ENCODE data around the gene VSIR.

Gene VSIR

DNA sequence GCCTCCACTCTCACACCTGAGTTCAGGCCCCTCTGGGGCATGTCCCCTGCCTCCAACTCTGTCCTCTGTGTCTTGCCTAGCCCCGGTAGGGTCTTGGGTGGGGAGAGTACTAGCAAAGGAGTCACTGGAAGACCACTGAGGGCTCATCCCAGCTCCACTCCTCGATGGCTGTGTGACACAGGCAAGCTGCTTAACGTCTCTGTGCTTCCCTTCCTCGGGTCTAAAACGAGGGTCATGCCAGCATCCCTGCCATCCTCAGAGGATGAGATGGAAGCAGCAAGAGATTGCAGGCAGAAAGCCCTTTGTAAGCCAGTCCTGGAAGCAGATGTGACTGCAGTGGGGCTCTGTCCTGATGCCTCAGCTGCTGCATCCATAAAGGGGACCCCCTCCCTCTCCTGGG, 38.5 kb downstream of the VSIR start:
- no peak for TF ChIP-seq CTCF (IDR thresholded peaks at IDR 0.05; ENCODE audit: control extremely low read depth, extremely low read depth, low read depth, missing control alignments)
- CTCF ChIA-PET, result interaction anchor here (0.9 to 1.4 kb wide), 2 partner anchors 9 to 38 kb away, joined by 3 read pairs; no protein-coding TSS in a partner anchor
- POLR2A ChIA-PET, result no interaction called here
- DNase-seq (ENCODE audit: extremely low spot score), result no peak

DNA sequence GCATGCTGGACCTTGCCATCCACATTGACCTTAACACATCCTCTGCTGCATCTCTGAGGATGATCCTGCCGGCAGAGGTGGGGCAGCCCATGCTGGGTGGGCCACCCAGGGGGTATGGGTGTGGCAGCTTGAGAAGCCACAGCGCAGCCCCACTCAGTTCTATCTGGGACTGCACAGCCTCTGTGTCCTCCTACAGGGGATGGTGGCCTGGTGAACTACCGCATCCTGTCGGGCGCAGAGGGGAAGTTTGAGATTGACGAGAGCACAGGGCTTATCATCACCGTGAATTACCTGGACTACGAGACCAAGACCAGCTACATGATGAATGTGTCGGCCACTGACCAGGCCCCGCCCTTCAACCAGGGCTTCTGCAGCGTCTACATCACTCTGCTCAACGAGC, 41.5 kb downstream of the VSIR start:
- ChIA-PET POLR2A (no interaction called here), CTCF (interaction anchor here (1.0 to 4.9 kb wide), 8 partner anchors 10 to 165 kb away, joined by 3 to 29 read pairs (median 6); partner anchors contain the start of gene VSIR)
- DNase-seq (ENCODE audit: extremely low spot score), result no peak
- no peak for TF ChIP-seq CTCF (IDR thresholded peaks at IDR 0.05; ENCODE audit: control extremely low read depth, extremely low read depth, low read depth, missing control alignments)

- POLR2A ChIA-PET, result no interaction called here
- CTCF ChIA-PET, result interaction anchor here (1.1 to 6.1 kb wide), 7 partner anchors 13 to 47 kb away, joined by 3 to 37 read pairs (median 11); partner anchors contain the start of gene VSIR
- TF ChIP-seq CTCF (IDR thresholded peaks at IDR 0.05; ENCODE audit: control extremely low read depth, extremely low read depth, low read depth, missing control alignments), result no peak
- DNase-seq (ENCODE audit: extremely low spot score), result no peak
Observed at GRCh38 chr10:71729161-71729636, 44.1 kb downstream of the VSIR start.

- POLR2A ChIA-PET, result interaction anchor here (0.6 kb wide), 1 partner anchor 21 kb away, joined by 5 read pairs; no protein-coding TSS in a partner anchor
Observed at GRCh38 chr10:71727738-71728737, 45.3 kb downstream of the VSIR start.

GRCh38 chr10:71727105-71727737, 46.1 kb downstream of the VSIR start:
- ChIA-PET CTCF (interaction anchor here (0.8 to 6.1 kb wide), 9 partner anchors 11 to 46 kb away, joined by 3 to 37 read pairs (median 4); partner anchors contain the start of gene VSIR), POLR2A (no interaction called here)
- no peak for TF ChIP-seq CTCF (IDR thresholded peaks at IDR 0.05; ENCODE audit: control extremely low read depth, extremely low read depth, low read depth, missing control alignments)
- DNase-seq (ENCODE audit: extremely low spot score), result peak; percentile 71

More at GRCh38 chr10:71727738-71728737, 45.3 kb downstream of the VSIR start:
- peak; percentile 77 for DNase-seq (ENCODE audit: extremely low spot score)
- CTCF ChIA-PET, result interaction anchor here (0.8 to 6.1 kb wide), 13 partner anchors 10 to 48 kb away, joined by 3 to 37 read pairs (median 4); partner anchors contain the start of gene VSIR
- no peak for TF ChIP-seq CTCF (IDR thresholded peaks at IDR 0.05; ENCODE audit: control extremely low read depth, extremely low read depth, low read depth, missing control alignments)

GRCh38 chr10:71726580-71727104, 46.7 kb downstream of the VSIR start:
- CTCF ChIA-PET, result interaction anchor here (0.8 to 6.1 kb wide), 11 partner anchors 10 to 47 kb away, joined by 3 to 37 read pairs (median 4); partner anchors contain the start of gene VSIR
- no peak for DNase-seq (ENCODE audit: extremely low spot score)
- TF ChIP-seq CTCF (IDR thresholded peaks at IDR 0.05; ENCODE audit: control extremely low read depth, extremely low read depth, low read depth, missing control alignments), result no peak
- POLR2A ChIA-PET, result no interaction called here

Data from GM10248 (cell line).